ENCODE results near the gene ARHGEF19.

The ARHGEF19 gene

GRCh38 chr1:16187748-16188401, 24.6 kb downstream of the ARHGEF19 start:
- H3K9me3 ChIP-seq (replicated peaks in 1 of 2; ENCODE audit: control insufficient read depth in 2 of 2, insufficient read depth in 1 of 2, low read depth in 1 of 2, low read length in 2 of 2), result no peaks in the 10 kb centered on the region
- peaks cover 2 to 8% of the 10 kb centered on the region in 2 donors for H3K4me1 ChIP-seq (ENCODE audit: control insufficient read depth in 2 of 2, insufficient read depth in 1 of 2, low read depth in 1 of 2, low read length in 2 of 2)
- no peaks in the 10 kb centered on the region for H3K36me3 ChIP-seq (replicated peaks in 1 of 2; ENCODE audit: control insufficient read depth in 2 of 2, insufficient read depth in 2 of 2, low read length in 2 of 2)
- H2AK5ac ChIP-seq (ENCODE audit: low read depth, low read length), result no peak overlapping the region
- no peak overlapping the region for H2BK15ac ChIP-seq (ENCODE audit: low read length)
- H2BK12ac ChIP-seq (ENCODE audit: low read length), result no peak overlapping the region
- no peak overlapping the region for H3K4me3 ChIP-seq (ENCODE audit: low read length in 2 of 2)
- DNase-seq (ENCODE audit: low spot score), result no peak
- H3K4me2 ChIP-seq (ENCODE audit: insufficient read depth, low read length, poor library complexity, severe bottlenecking), result no peak overlapping the region
- no peak overlapping the region for H4K91ac ChIP-seq (ENCODE audit: low read depth, low read length, poor library complexity)
- peaks cover 0 to 16% (median 0%) of the 10 kb centered on the region in 3 experiments for H3K27me3 ChIP-seq (ENCODE audit: control insufficient read depth in 3 of 3, insufficient read depth in 3 of 3, low read depth in 1 of 3, low read length in 3 of 3)
- no peak overlapping the region for H3K9ac ChIP-seq (ENCODE audit: low read depth, low read length, poor library complexity)
- H3K79me1 ChIP-seq (ENCODE audit: low read depth, low read length), result no peaks in the 10 kb centered on the region
- H3K18ac ChIP-seq (ENCODE audit: low read length), result no peak overlapping the region
- H3K23ac ChIP-seq (ENCODE audit: low read depth, low read length, poor library complexity), result no peak overlapping the region
- no peak overlapping the region for H3K4ac ChIP-seq (ENCODE audit: low read length)
- no CpG with 5 or more reads among the region's 15 CpGs for WGBS, 2 donors (ENCODE audit: extremely low coverage in 2 of 2, insufficient read length in 2 of 2, insufficient replicate concordance in 1 of 2)
- H2AFZ ChIP-seq (ENCODE audit: low read length), result peak overlapping the region; percentile 53
- H2BK120ac ChIP-seq (ENCODE audit: low read depth, low read length), result no peak overlapping the region
- H2BK5ac ChIP-seq (ENCODE audit: low read length), result no peak overlapping the region
- no peak overlapping the region for H3K14ac ChIP-seq (ENCODE audit: low read length)
- no peak overlapping the region for H3K27ac ChIP-seq (replicated peaks; ENCODE audit: low read length)
- H4K8ac ChIP-seq (ENCODE audit: low read depth, low read length), result no peak overlapping the region

DNA sequence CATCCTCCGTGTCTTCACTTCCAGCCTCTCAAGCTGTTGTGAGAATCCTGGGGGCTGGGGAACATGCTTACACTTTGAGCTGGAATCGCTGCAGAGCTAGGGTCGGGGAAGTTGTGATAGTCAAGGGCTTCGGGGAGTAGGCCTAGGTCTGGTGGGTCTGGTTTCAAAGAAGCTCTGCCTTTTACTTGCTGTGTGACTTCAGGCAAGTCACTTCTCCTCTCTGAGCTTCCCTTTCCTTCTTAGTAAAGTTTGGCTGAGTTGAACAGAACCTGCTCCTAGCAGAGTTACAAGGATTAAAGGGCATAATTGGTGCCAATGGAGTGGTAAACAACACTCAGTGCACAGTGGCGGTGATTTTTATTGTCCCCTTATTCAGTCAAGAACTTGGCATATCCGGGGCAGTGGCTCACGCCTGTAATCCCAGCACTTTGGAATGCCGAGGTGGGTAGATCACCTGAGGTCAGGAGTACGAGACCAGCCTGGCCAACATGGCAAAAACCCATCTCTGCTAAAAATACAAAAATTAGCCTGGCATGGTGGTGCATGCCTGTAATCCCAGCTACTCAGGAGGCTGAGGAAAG, 25.7 kb downstream of the ARHGEF19 start:
- Histone ChIP-seq H2BK5ac (ENCODE audit: low read length) (no peak overlapping the region), H3K23ac (ENCODE audit: low read depth, low read length, poor library complexity) (no peak overlapping the region), H3K9ac (ENCODE audit: low read depth, low read length, poor library complexity) (no peak overlapping the region), H3K4me2 (ENCODE audit: insufficient read depth, low read length, poor library complexity, severe bottlenecking) (no peak overlapping the region), H2AK5ac (ENCODE audit: low read depth, low read length) (peak overlapping the region; percentile 71), H3K27ac (replicated peaks; ENCODE audit: low read length) (no peak overlapping the region), H3K36me3 (replicated peaks in 1 of 2; ENCODE audit: control insufficient read depth in 2 of 2, insufficient read depth in 2 of 2, low read length in 2 of 2) (no peaks in the 10 kb centered on the region), H2BK12ac (ENCODE audit: low read length) (no peak overlapping the region), H2AFZ (ENCODE audit: low read length) (no peak overlapping the region), H2BK15ac (ENCODE audit: low read length) (peak overlapping the region; percentile 69), H3K4me1 (ENCODE audit: control insufficient read depth in 2 of 2, insufficient read depth in 1 of 2, low read depth in 1 of 2, low read length in 2 of 2) (peaks cover 6 to 11% of the 10 kb centered on the region in 2 donors), H3K27me3 (ENCODE audit: control insufficient read depth in 3 of 3, insufficient read depth in 3 of 3, low read depth in 1 of 3, low read length in 3 of 3) (peaks cover 0 to 16% (median 0%) of the 10 kb centered on the region in 3 experiments), H3K9me3 (replicated peaks in 1 of 2; ENCODE audit: control insufficient read depth in 2 of 2, insufficient read depth in 1 of 2, low read depth in 1 of 2, low read length in 2 of 2) (no peaks in the 10 kb centered on the region), H4K91ac (ENCODE audit: low read depth, low read length, poor library complexity) (peak overlapping the region; percentile 94), H3K79me1 (ENCODE audit: low read depth, low read length) (no peaks in the 10 kb centered on the region), H3K4ac (ENCODE audit: low read length) (no peak overlapping the region), H3K18ac (ENCODE audit: low read length) (peak overlapping the region; percentile 3), H2BK120ac (ENCODE audit: low read depth, low read length) (no peak overlapping the region), H3K14ac (ENCODE audit: low read length) (no peak overlapping the region), H4K8ac (ENCODE audit: low read depth, low read length) (no peak overlapping the region), H3K4me3 (ENCODE audit: low read length in 2 of 2) (no peak overlapping the region)
- no peak for DNase-seq (ENCODE audit: low spot score)
- no CpG with 5 or more reads among the region's 9 CpGs for WGBS, 2 donors (ENCODE audit: extremely low coverage in 2 of 2, insufficient read length in 2 of 2, insufficient replicate concordance in 1 of 2)

GRCh38 chr1:16184557-16185303, 27.7 kb downstream of the ARHGEF19 start:
- Histone ChIP-seq H3K27ac (replicated peaks; ENCODE audit: low read length) (no peak overlapping the region), H3K14ac (ENCODE audit: low read length) (peak overlapping the region; percentile 32), H3K4me3 (ENCODE audit: low read length in 2 of 2) (no peak overlapping the region), H3K9me3 (replicated peaks in 1 of 2; ENCODE audit: control insufficient read depth in 2 of 2, insufficient read depth in 1 of 2, low read depth in 1 of 2, low read length in 2 of 2) (no peaks in the 10 kb centered on the region), H3K79me1 (ENCODE audit: low read depth, low read length) (no peaks in the 10 kb centered on the region), H3K9ac (ENCODE audit: low read depth, low read length, poor library complexity) (peak overlapping the region; percentile 71), H3K27me3 (ENCODE audit: control insufficient read depth in 3 of 3, insufficient read depth in 3 of 3, low read depth in 1 of 3, low read length in 3 of 3) (peaks cover 0 to 9% (median 0%) of the 10 kb centered on the region in 3 experiments), H3K4me2 (ENCODE audit: insufficient read depth, low read length, poor library complexity, severe bottlenecking) (no peak overlapping the region), H3K4me1 (ENCODE audit: control insufficient read depth in 2 of 2, insufficient read depth in 1 of 2, low read depth in 1 of 2, low read length in 2 of 2) (peaks cover 7 to 8% of the 10 kb centered on the region in 2 donors), H2AFZ (ENCODE audit: low read length) (peak overlapping the region; percentile 3), H2BK5ac (ENCODE audit: low read length) (peak overlapping the region; percentile 20), H2AK5ac (ENCODE audit: low read depth, low read length) (peak overlapping the region; percentile 77), H3K36me3 (replicated peaks in 1 of 2; ENCODE audit: control insufficient read depth in 2 of 2, insufficient read depth in 2 of 2, low read length in 2 of 2) (no peaks in the 10 kb centered on the region), H2BK15ac (ENCODE audit: low read length) (peak overlapping the region; percentile 22), H3K4ac (ENCODE audit: low read length) (peak overlapping the region; percentile 42), H2BK12ac (ENCODE audit: low read length) (peak overlapping the region; percentile 82), H3K18ac (ENCODE audit: low read length) (peak overlapping the region; percentile 87), H4K91ac (ENCODE audit: low read depth, low read length, poor library complexity) (no peak overlapping the region), H3K23ac (ENCODE audit: low read depth, low read length, poor library complexity) (peak overlapping the region; percentile 45), H2BK120ac (ENCODE audit: low read depth, low read length) (peak overlapping the region; percentile 95), H4K8ac (ENCODE audit: low read depth, low read length) (peak overlapping the region; percentile 29)
- no CpG with 5 or more reads among the region's 10 CpGs for WGBS, 2 donors (ENCODE audit: extremely low coverage in 2 of 2, insufficient read length in 2 of 2, insufficient replicate concordance in 1 of 2)
- DNase-seq (ENCODE audit: low spot score), result no peak

Measured in neuronal stem cell (in vitro differentiated cells).